Body of pancreas (tissue), 4 donors: ENCODE data around the gene GPR12.

ENCODE experiments used
- POLR2A ChIP-seq, 3 donors: fragments of 450-650 bp; IDR thresholded peaks; one replicate each; pipeline ENCODE4 v1.6.1; 2016; ENCODE audit warnings: antibody characterized with exemption in 3 of 3, mild to moderate bottlenecking in 2 of 3
- TF ChIP-seq, protein P1 (sequence below), 7 experiments: fragments of 450-650 bp in 4 of 7; fragments of 200-600 bp in 3 of 7; sonication (generic) in 3 of 7; IDR thresholded peaks; one replicate each; pipeline ENCODE4 v1.5.1; 2016 to 2019; ENCODE audit warnings: antibody characterized with exemption in 7 of 7

DNA sequence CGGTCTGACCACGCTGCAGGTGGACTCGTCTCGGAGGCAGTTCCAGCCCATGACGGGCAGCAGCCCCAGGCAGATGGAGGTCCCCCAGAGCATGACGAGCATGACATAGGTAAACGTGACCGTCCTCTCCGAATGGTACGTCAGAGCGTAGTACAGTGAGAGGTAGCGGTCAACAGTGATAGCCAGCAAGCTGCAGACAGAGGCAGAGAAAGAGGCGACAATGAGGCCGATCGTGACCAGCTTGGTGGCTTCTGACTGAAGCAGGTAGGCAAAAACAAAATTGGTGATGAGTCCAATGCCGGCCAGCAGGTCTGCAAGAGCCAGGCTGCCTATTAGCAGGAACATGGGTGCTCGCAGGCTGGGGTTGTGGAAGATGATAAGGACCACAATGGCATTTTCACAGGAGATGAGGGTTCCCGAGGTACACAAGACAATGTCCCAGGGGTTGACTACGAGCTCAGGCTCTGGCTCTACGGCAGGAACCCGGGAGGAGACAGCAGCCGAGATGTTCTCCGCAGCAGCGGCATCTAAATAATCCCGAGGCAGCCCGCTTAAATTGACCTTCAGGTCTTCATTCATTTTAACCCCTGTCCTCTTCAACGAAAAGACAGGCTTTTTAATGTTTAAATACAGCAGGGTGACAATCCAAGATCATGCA is 1.2 kb downstream of the GPR12 start:
- TF ChIP-seq, protein P1, sequence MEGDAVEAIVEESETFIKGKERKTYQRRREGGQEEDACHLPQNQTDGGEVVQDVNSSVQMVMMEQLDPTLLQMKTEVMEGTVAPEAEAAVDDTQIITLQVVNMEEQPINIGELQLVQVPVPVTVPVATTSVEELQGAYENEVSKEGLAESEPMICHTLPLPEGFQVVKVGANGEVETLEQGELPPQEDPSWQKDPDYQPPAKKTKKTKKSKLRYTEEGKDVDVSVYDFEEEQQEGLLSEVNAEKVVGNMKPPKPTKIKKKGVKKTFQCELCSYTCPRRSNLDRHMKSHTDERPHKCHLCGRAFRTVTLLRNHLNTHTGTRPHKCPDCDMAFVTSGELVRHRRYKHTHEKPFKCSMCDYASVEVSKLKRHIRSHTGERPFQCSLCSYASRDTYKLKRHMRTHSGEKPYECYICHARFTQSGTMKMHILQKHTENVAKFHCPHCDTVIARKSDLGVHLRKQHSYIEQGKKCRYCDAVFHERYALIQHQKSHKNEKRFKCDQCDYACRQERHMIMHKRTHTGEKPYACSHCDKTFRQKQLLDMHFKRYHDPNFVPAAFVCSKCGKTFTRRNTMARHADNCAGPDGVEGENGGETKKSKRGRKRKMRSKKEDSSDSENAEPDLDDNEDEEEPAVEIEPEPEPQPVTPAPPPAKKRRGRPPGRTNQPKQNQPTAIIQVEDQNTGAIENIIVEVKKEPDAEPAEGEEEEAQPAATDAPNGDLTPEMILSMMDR (IDR thresholded peaks at IDR 0.05): no peak
- TF ChIP-seq POLR2A (IDR thresholded peaks at IDR 0.05): no peak
